ENCODE measurements around the gene CALY.

DNA sequence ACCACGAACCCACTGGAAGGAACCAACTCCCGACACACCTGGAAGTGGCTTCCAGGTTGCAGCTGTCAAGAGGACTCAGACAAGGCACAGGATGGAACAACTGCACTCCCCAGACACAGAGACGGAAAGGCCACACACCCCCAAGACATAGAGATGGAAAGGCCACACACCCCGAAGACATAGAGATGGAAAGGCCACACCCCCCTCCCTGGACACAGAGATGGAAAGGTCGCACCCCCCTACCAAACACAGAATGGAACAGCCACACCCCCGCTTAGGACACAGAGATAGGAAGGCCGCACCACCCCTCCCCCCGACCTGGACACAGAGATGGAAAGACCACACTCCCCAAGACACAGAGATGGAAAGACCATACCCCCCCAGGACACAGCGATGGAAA, 20.4 kb downstream of the CALY start:
- TF ChIP-seq CTCF (IDR thresholded peaks at IDR 0.05) (no peak), POLR2A (IDR thresholded peaks at IDR 0.05) (no peak)
